GM12878 (cell line): ENCODE data around the gene SURF4. TPM values are rescaled to one million over a fixed set of nuclear protein-coding genes. Genes with fewer than 3 reads are reported as not detected.

ENCODE experiments used
- ATAC-seq: fragments of 200-7000 bp; cut with Tn5 transposase; 3 replicates; pipeline ENCODE4 v1.9.1; 2020; ENCODE audit warnings: mild to moderate bottlenecking, moderate library complexity
- BruUV-seq: library from RNA; stranded (reverse); fragments of 400-500 nt; replicated peaks from 2 replicates; lab custom pipeline; 2021; lab: Mats Ljungman, UMichigan
- CTCF ChIA-PET: fragments of 300-600 bp; sonication (Branson Sonifier 250); formaldehyde crosslinking; extraction: SDS; loops from one replicate; lab custom pipeline; 2021; ENCODE audit warnings: inconsistent platforms; lab: Yijun Ruan, JAX
- POLR2A ChIA-PET: fragments of 350-600 bp; formaldehyde crosslinking; extraction: SDS; loops from one replicate; lab custom pipeline; 2021; ENCODE audit warnings: inconsistent platforms; lab: Charles Lee
- RAD21 ChIA-PET: fragments of 300-600 bp; sonication (Branson Sonifier 250); formaldehyde crosslinking; loops from one replicate; lab custom pipeline; 2023; ENCODE audit warnings: antibody characterized with exemption; ENCODE audit not compliant: unreplicated experiment; lab: Charles Lee
- SMC1A ChIA-PET: fragments of 300-600 bp; sonication (Branson Sonifier 250); formaldehyde crosslinking; loops from one replicate; lab custom pipeline; 2023; ENCODE audit not compliant: unreplicated experiment, uncharacterized antibody; lab: Charles Lee
- DNase-seq: peaks from one replicate; pipeline ENCODE4 v3.0.0-alpha.2; 2011; ENCODE audit warnings: low read depth, low spot score
- FAIRE-seq: peaks from 3 replicates; lab custom pipeline; 2011; peaks lifted over from hg19 to GRCh38; lab: Jason Lieb, UNC
- H2AFZ ChIP-seq: 2 replicates; pipeline ENCODE4 v1.6.0; 2011; ENCODE audit warnings: low read depth, low read length, control low read depth; ENCODE audit not compliant: control insufficient read depth
- H3K27ac ChIP-seq: 2 replicates; pipeline ENCODE4 v1.5.1; 2011; ENCODE audit warnings: control low read depth; ENCODE audit not compliant: control insufficient read depth, insufficient read depth
- H3K27me3 ChIP-seq, 2 experiments: replicated peaks in 1 of 2; 2 replicates each; pipeline versions ENCODE4 v1.6.0 to v1.6.1; 2011; ENCODE audit warnings: low read length in 1 of 2; ENCODE audit not compliant: control insufficient read depth in 2 of 2, insufficient read depth in 2 of 2
- H3K36me3 ChIP-seq, 2 experiments: 2 replicates each; pipeline ENCODE4 v1.5.1; 2011; ENCODE audit warnings: low read length in 1 of 2; ENCODE audit not compliant: control insufficient read depth in 2 of 2, insufficient read depth in 2 of 2
- H3K4me1 ChIP-seq: 2 replicates; pipeline ENCODE4 v1.6.1; 2011; ENCODE audit warnings: mild to moderate bottlenecking, low read length, moderate library complexity, mixed read lengths; ENCODE audit not compliant: control insufficient read depth, insufficient read depth
- H3K4me2 ChIP-seq: 2 replicates; pipeline ENCODE4 v1.6.0; 2011; ENCODE audit warnings: control low read depth; ENCODE audit not compliant: control insufficient read depth, insufficient read depth
- H3K4me3 ChIP-seq: fragments of 200-600 bp; sonication (generic); 2 replicates; pipeline ENCODE4 v1.5.1; 2016
- H3K79me2 ChIP-seq: 2 replicates; pipeline ENCODE4 v1.6.0; 2011; ENCODE audit warnings: low read length; ENCODE audit not compliant: control insufficient read depth, insufficient read depth
- H3K9ac ChIP-seq: 2 replicates; pipeline ENCODE4 v1.8.0; 2011; ENCODE audit warnings: low read length, control low read depth, mixed read lengths; ENCODE audit not compliant: control insufficient read depth, insufficient read depth
- H3K9me3 ChIP-seq: replicated peaks from 3 replicates; pipeline ENCODE4 v1.5.1; 2011; ENCODE audit warnings: mild to moderate bottlenecking, low read length; ENCODE audit not compliant: control insufficient read depth, insufficient read depth
- H4K20me1 ChIP-seq: 2 replicates; pipeline ENCODE4 v1.6.0; 2011; ENCODE audit not compliant: control insufficient read depth, insufficient read depth
- ASH2L ChIP-seq: fragments of 300-600, 200-600 bp; sonication (generic); IDR thresholded peaks from 2 replicates; pipeline ENCODE4 v1.6.1; 2017; ENCODE audit warnings: low read depth, mild to moderate bottlenecking, borderline replicate concordance
- CBX3 ChIP-seq: fragments of 200-600 bp; sonication (generic); IDR thresholded peaks from 2 replicates; pipeline ENCODE4 v1.6.1; 2016; ENCODE audit warnings: low read depth, borderline replicate concordance
- CHD2 ChIP-seq: IDR thresholded peaks from 2 replicates; pipeline ENCODE4 v1.6.1; 2011; ENCODE audit warnings: low read depth, low read length, improper control_type of control experiment, borderline replicate concordance
- EGR1 ChIP-seq, 2 experiments: IDR thresholded peaks; 1 replicate in 1 of 2; 2 replicates in 1 of 2; pipeline ENCODE4 v1.6.1; 2011 to 2012; ENCODE audit warnings: low read depth in 2 of 2, low read length in 2 of 2, borderline replicate concordance in 1 of 2, mild to moderate bottlenecking in 1 of 2, moderate library complexity in 1 of 2
- ETV6 ChIP-seq, 2 experiments: fragments of 450-650 bp in 1 of 2; IDR thresholded peaks in 1 of 2; conservative IDR thresholded peaks in 1 of 2; 2 replicates each; pipeline ENCODE4 v1.6.1; 2014; ENCODE audit warnings: antibody characterized with exemption in 1 of 2, borderline replicate concordance in 1 of 2, low read depth in 1 of 2, mild to moderate bottlenecking in 1 of 2, moderate library complexity in 1 of 2
- FOXK2 ChIP-seq: fragments of 450-650 bp; IDR thresholded peaks from 2 replicates; pipeline ENCODE4 v1.6.1; 2017; ENCODE audit warnings: mild to moderate bottlenecking, moderate library complexity
- HDAC6 ChIP-seq: fragments of 200-600 bp; sonication (generic); IDR thresholded peaks from one replicate; pipeline ENCODE4 v1.8.0; 2017; ENCODE audit warnings: antibody characterized with exemption; ENCODE audit not compliant: unreplicated experiment
- NR2C2 ChIP-seq: IDR thresholded peaks from 2 replicates; pipeline ENCODE4 v1.6.1; 2011; ENCODE audit warnings: borderline replicate concordance, low read depth; ENCODE audit not compliant: control insufficient read depth, insufficient read length
- NR2F1 ChIP-seq: fragments of 450-650 bp; conservative IDR thresholded peaks from 2 replicates; pipeline ENCODE4 v1.6.1; 2017; ENCODE audit warnings: mild to moderate bottlenecking
- NRF1 ChIP-seq: conservative IDR thresholded peaks from 2 replicates; pipeline ENCODE4 v1.6.1; 2011; ENCODE audit warnings: mild to moderate bottlenecking, low read depth, low read length, improper control_type of control experiment
- POLR2AphosphoS2 ChIP-seq: IDR thresholded peaks from 2 replicates; pipeline ENCODE4 v1.6.1; 2011; ENCODE audit warnings: low read depth, mild to moderate bottlenecking, low read length, improper control_type of control experiment, moderate library complexity
- SPI1 ChIP-seq: IDR thresholded peaks from 2 replicates; pipeline ENCODE4 v1.6.1; 2011; ENCODE audit warnings: low read depth, mild to moderate bottlenecking, low read length, moderate library complexity, borderline replicate concordance; ENCODE audit not compliant: insufficient read depth
- SREBF1 ChIP-seq: IDR thresholded peaks from 2 replicates; pipeline ENCODE4 v1.6.1; 2012; ENCODE audit warnings: mild to moderate bottlenecking, low read length
- TCF12 ChIP-seq: IDR thresholded peaks from 2 replicates; pipeline ENCODE4 v1.6.1; 2011; ENCODE audit warnings: low read depth, mild to moderate bottlenecking, low read length
- YBX1 ChIP-seq: fragments of 450-650 bp; IDR thresholded peaks from 2 replicates; pipeline ENCODE4 v1.6.1; 2016; ENCODE audit warnings: antibody characterized with exemption
- WGBS: methylation state at CpG from one replicate; pipeline ENCODE4 v1.1.6; 2016; ENCODE audit warnings: low lambda C conversion rate; ENCODE audit not compliant: insufficient replicate concordance, insufficient coverage; ENCODE audit errors: missing lambda C conversion rate; 5-methylcytosine and 5-hydroxymethylcytosine counted together
- in situ Hi-C: fragments of 300-500 bp; cut with MboI; formaldehyde crosslinking; loops from 9 replicates; pipeline ENCODE4 v1.14.3; 2018; ENCODE audit warnings: mixed read lengths
- intact Hi-C: fragments of 100-400 bp; cut with micrococcal nuclease; formaldehyde crosslinking; loops from one replicate; pipeline ENCODE4 v1.14.2; 2022; ENCODE audit not compliant: unreplicated experiment
- polyA plus RNA-seq, 11 experiments: library from polyadenylated mRNA; depleted of rRNA in 4 of 11; unstranded in 6 of 11; stranded (reverse) in 5 of 11; fragments of >200 nt; fragmentation: Nextera tagmentation in 4 of 11; fragmentation: Illumina TruSeq in 1 of 11; extraction: Ambion mirVana in 4 of 11; extraction: Trizol in 1 of 11; gene quantifications; 1 replicate in 1 of 11; 2 replicates in 10 of 11; pipeline versions ENCODE4 v1.2.1 to v1.2.3, GENCODE V29; 2011 to 2016; ENCODE audit warnings: inconsistent platforms in 2 of 11, missing spikeins in 2 of 11, low read depth in 1 of 11
- total RNA-seq, 4 experiments: library from RNA; depleted of rRNA in 3 of 4; stranded (reverse); fragments of >200 nt in 3 of 4; fragmentation: Illumina TruSeq in 1 of 4; extraction: Trizol in 1 of 4; gene quantifications; 2 replicates each; pipeline versions ENCODE4 v1.2.1 to v1.2.3, GENCODE V29; 2013 to 2021
- TF ChIP-seq, protein P1 (sequence below): fragments of 450-650 bp; IDR thresholded peaks from 2 replicates; pipeline ENCODE4 v1.6.1; 2017; ENCODE audit warnings: mild to moderate bottlenecking
- TF ChIP-seq, protein P2 (sequence below): fragments of 150-350 bp; IDR thresholded peaks from 2 replicates; pipeline ENCODE4 v1.6.1; 2014; ENCODE audit warnings: mild to moderate bottlenecking, low read depth, low read length
- TF ChIP-seq, protein P3 (sequence below): fragments of 450-650 bp; IDR thresholded peaks from 2 replicates; pipeline ENCODE4 v1.6.1; 2017; ENCODE audit warnings: low read depth, mild to moderate bottlenecking, moderate library complexity

SURF4 gene
- total and polyA plus RNA-seq, 10 of the 15 experiments (the other 5 are each of a cell fraction or from before 2014, with no cell fraction given), result 6.4 to 134 (median 78.7) TPM

DNA sequence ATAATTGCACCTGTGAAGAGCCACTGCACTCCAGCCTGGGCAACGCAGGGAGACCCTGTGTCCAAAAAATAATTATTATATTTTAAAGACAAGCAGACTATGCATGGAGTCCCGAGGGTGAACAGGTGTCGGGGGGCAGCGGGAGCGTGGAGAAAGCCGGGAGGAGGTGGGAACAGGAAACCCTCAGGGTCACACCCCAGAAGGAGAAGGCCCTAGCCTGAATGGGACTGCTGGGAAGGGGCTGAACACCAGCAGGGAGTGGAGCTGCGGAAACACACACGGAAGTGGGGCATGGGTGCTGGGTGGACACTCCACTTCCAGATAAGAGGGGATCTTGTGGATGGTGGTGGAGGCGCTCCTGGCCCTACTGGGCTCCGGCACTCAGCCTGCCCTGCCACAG lies 52.6 kb downstream of the SURF4 start:
- Histone ChIP-seq H3K36me3 (no peaks in the 10 kb centered on the region), H3K9ac (no peak overlapping the region), H3K4me3 (no peak overlapping the region), H3K79me2 (no peaks in the 10 kb centered on the region), H2AFZ (no peak overlapping the region), H3K27ac (no peak overlapping the region), H3K4me2 (no peak overlapping the region), H3K27me3 (no peaks in the 10 kb centered on the region), H3K4me1 (no peaks in the 10 kb centered on the region), H4K20me1 (no peaks in the 10 kb centered on the region), H3K9me3 (no peaks in the 10 kb centered on the region; the same call in 2 of the 3 replicates)
- no peak for TF ChIP-seq SREBF1
- TF ChIP-seq, protein P1, sequence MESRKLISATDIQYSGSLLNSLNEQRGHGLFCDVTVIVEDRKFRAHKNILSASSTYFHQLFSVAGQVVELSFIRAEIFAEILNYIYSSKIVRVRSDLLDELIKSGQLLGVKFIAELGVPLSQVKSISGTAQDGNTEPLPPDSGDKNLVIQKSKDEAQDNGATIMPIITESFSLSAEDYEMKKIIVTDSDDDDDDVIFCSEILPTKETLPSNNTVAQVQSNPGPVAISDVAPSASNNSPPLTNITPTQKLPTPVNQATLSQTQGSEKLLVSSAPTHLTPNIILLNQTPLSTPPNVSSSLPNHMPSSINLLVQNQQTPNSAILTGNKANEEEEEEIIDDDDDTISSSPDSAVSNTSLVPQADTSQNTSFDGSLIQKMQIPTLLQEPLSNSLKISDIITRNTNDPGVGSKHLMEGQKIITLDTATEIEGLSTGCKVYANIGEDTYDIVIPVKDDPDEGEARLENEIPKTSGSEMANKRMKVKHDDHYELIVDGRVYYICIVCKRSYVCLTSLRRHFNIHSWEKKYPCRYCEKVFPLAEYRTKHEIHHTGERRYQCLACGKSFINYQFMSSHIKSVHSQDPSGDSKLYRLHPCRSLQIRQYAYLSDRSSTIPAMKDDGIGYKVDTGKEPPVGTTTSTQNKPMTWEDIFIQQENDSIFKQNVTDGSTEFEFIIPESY, result no peak
- TF ChIP-seq, protein P2, sequence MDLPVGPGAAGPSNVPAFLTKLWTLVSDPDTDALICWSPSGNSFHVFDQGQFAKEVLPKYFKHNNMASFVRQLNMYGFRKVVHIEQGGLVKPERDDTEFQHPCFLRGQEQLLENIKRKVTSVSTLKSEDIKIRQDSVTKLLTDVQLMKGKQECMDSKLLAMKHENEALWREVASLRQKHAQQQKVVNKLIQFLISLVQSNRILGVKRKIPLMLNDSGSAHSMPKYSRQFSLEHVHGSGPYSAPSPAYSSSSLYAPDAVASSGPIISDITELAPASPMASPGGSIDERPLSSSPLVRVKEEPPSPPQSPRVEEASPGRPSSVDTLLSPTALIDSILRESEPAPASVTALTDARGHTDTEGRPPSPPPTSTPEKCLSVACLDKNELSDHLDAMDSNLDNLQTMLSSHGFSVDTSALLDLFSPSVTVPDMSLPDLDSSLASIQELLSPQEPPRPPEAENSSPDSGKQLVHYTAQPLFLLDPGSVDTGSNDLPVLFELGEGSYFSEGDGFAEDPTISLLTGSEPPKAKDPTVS, result no peak
- TF ChIP-seq NRF1, result no peak
- TF ChIP-seq HDAC6, result no peak
- TF ChIP-seq SPI1, result no peak
- no peak for TF ChIP-seq CHD2
- no peak for TF ChIP-seq ASH2L
- TF ChIP-seq YBX1, result no peak
- no peak for TF ChIP-seq FOXK2
- no peak for TF ChIP-seq NR2F1
- TF ChIP-seq, protein P3, sequence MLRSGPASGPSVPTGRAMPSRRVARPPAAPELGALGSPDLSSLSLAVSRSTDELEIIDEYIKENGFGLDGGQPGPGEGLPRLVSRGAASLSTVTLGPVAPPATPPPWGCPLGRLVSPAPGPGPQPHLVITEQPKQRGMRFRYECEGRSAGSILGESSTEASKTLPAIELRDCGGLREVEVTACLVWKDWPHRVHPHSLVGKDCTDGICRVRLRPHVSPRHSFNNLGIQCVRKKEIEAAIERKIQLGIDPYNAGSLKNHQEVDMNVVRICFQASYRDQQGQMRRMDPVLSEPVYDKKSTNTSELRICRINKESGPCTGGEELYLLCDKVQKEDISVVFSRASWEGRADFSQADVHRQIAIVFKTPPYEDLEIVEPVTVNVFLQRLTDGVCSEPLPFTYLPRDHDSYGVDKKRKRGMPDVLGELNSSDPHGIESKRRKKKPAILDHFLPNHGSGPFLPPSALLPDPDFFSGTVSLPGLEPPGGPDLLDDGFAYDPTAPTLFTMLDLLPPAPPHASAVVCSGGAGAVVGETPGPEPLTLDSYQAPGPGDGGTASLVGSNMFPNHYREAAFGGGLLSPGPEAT, result no peak
- TF ChIP-seq TCF12, result no peak
- TF ChIP-seq ETV6 (conservative IDR thresholded peaks at IDR 0.05 in 1 of 2, IDR thresholded peaks at IDR 0.05 in 1 of 2; ENCODE audit: borderline replicate concordance in 1 of 2, low read depth in 1 of 2), result no peak
- TF ChIP-seq NR2C2, result no peak
- no peak for TF ChIP-seq POLR2AphosphoS2
- no peak for TF ChIP-seq CBX3
- no peak for TF ChIP-seq EGR1 (IDR thresholded peaks at IDR 0.05; ENCODE audit: borderline replicate concordance in 1 of 2, low read depth in 2 of 2, low read length in 2 of 2)
- 52% methylated on average over 10 of the region's 10 CpGs for WGBS
- ATAC-seq (no peak), FAIRE-seq (no peak), DNase-seq (no peak)
- intact Hi-C loops, result loop anchor here (10.0 kb wide), 1 partner anchor 138 kb away; no protein-coding TSS in a partner anchor
- RAD21 ChIA-PET, result no interaction called here
- in situ Hi-C loops, result no loop called here
- CTCF ChIA-PET, result no interaction called here
- SMC1A ChIA-PET, result no interaction called here
- POLR2A ChIA-PET, result no interaction called here
- no TSS peak for BruUV-seq
